NCI-H128 (cell line): ENCODE data around the gene PTPN4.
"Not testable (repeated sequence)": the region's sequence is repeated elsewhere in the genome, so short reads cannot be mapped to it uniquely, and the experiment has no call there.

Experiments
- DNase-seq: peaks from one replicate; lab custom pipeline; 2025; ENCODE audit not compliant: unreplicated experiment; lab: John Stamatoyannopoulos, UW

PTPN4 gene

DNA sequence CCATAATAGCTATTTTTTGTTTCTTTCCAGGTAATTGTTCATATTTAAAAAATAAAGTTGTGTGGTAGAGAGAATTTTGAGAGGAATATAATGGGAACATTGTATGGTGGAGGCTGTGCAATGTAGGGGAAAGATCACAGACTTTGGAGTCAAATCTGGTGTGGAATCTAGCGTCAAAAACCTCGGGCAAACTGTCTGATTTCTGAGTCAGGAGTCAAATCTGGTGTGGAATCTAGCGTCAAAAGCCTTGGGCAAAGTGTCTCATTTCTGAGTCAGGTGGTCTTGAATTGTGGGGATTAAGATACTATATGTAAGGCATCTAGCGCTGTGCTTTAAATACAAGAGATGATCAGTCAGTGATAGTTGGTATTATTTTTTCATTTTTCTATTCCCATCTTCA lies 5.1 kb downstream of the PTPN4 start:
- DNase-seq = no peak

GRCh38 chr2:119765433-119766002 lies 5.8 kb downstream of the PTPN4 start:
- no peak for DNase-seq

DNA sequence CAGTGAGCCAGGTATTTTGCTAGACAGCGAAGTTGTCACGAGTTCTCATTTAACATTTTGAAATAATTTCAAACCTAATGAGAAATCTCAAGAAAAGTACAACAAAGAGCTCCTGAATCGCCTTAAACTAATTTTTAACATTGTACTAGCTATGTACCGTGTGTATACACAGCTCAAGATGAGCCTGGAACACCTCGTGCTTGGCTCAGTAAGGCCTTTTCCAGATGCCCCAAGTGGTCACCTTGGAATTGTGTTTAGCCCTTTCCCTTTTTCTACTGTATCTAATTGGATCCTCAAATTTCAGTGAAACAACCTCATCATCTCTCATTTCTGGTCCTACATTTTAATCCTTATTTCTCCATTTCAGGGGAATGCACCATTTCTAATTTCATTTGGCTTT lies 7.2 kb downstream of the PTPN4 start:
- DNase-seq = no peak

GRCh38 chr2:119768742-119769141 lies 9.0 kb downstream of the PTPN4 start:
- no peak for DNase-seq

- no peak for DNase-seq
Observed at GRCh38 chr2:119769645-119770044, 9.9 kb downstream of the PTPN4 start.

DNA sequence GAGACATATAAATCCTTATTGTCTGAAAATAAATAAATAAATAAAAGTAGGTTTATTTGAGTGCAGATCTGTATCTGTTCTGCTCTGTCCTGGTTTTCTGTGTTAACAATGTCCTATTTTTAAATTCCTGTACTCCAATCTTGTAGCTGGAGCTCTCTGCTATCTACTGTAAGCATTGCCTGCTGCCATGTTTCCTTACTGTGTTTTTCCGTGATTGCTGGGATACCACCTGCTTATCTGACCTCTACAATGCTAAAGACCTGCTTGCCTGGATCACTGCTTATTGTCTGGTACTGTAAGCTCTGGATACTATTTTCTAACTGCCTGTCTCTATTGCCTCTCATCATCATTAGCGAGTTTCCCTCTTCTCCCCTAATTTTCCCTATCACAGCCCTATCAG lies 11.6 kb downstream of the PTPN4 start:
- no peak for DNase-seq

DNA sequence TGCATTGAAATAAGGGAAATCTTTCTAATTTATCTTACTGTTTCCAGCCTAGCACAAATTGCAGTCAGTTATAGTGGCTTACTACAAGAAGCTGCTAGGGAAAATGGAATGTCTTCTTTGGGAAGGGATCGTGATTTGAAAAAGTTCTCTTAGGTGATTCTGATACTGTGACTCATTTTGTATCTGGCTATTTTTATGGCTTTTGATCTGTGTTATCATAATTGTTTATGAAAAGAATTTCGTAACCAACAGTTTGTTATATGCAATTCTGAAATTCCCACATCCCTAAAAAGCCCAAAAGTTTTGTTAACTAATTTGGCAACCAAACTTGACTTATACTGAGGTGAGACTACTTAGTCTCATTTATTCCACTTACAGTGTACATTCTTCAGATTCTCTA lies 12.4 kb downstream of the PTPN4 start:
- DNase-seq = no peak

GRCh38 chr2:119772767-119773166 lies 13.0 kb downstream of the PTPN4 start:
- DNase-seq = no peak

DNA sequence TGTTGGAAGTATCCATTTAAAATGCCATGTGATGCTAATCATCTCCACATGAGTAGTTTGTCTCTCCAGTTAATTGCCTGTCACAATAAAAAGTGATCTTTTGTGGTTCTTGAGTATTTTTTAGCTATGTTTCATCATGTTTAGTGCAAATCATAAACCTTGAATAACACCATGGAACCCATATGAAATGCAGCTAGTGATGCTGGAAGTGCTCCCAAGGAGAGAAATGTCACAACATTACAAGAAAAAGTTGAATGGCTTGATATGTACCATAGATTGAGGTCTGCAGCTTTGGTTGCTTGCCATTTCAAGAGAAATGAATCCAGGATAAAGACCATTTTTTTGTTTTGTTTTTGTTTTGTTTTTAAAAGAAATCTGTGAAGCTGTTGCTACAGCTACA lies 14.3 kb downstream of the PTPN4 start:
- DNase-seq = no peak

DNA sequence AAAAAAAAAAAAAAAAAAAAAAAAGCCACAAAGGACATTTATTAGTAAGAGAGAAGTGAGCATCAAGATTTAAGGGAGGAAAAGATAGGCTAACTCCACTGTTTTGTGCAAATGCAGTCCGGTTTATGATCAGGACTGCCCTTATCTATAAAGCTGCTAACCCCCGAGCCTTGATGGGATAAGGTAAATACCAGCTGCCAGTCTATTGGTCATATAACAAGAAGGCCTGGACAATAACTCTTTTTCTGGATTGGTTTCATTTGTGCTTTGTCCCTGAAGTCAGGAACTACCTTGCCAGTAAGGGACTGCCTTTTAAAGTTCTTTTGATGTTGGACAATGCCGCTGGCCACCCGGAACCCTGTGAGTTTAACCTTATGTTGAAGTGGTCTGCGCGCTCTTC lies 15.4 kb downstream of the PTPN4 start:
- no peak for DNase-seq

DNA sequence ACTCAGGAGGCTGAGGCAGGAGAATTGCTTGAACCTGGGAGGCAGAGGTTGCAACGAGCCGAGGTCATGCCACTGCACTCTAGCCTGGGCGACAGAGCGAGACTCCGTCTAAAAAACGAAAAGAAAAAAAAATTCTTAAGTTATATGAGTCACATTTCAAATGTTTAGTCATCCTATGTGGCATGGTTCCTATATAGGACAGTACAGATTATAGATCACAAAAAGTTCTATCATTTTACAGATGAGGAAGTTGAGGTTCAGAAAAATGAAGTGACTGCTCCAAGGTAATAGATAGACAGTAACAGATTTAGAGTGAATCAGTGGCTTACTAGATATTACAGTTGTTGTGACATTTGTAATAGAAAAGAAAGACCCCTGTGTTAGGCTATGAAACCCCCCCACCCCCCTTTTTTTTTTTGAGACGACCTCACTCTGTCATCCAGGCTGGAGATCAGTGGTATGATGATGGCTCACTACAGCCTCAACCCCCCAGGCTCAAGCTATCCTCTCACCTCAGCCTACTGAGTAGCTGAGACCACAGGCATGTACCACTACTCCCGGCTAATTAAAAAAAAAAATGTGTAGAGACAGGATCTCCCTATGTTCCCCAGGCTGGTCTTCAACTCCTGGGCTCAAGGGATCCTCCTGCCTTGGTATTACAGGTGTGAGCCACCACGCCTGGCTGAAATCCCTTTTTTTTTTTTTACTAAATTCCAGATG lies 22.7 kb downstream of the PTPN4 start:
- DNase-seq = no peak

DNA sequence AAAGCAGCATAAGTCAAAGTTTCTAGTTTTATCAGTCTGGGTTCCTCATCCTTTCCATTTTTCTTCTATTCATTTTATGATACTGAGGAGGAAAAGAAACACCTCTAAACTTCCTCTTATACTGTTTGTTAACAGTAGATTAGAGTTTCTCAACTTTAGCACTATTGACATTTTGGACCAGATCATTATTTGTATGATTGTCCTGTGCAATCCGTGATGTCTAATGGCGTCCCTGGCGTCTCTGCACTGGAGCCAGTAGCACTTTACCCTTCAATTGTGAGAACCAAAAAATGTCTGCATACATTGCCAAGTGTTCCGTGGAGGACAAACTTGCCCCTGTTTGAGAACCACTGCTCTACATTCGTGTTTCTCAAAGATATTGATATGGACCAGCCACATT lies 25.2 kb downstream of the PTPN4 start:
- no peak for DNase-seq

DNA sequence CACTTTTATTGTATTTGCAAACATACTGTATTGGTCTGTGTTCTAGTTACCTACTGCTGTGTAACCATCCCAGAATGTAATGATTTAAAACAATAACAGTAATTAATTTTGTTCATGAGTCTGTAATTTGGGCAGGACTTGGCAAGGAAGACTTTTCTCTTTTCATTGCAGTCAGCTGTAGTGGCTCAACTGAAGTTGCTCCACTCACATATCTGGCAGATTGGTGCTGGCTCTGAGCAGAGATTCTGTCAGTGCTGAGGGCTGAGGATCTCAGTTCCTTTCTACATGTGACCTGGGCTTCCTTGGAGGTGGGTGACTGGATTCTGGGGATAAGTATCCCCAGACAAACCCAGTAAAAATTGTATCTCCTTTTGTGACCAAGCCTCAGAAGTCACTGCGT lies 26.6 kb downstream of the PTPN4 start:
- DNase-seq = no peak

DNA sequence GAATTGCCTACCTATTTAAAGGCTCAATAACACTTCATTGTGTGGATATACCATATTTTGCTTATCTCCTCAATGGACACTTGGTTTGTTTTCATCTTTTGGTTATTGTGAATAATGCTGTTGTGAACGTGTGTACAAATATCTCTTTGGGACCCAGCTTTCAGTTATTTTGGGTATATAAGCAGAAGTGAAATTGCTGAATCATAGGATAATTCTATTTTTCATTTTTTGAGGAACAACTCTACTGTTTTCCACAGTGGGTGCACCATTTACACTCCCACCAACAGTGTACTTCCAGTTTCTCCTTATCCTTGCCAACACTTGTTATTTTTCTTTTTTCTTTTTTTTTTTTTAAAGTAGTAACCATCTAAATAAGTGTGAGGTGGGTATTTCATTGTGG lies 29.0 kb downstream of the PTPN4 start:
- no peak for DNase-seq

- DNase-seq = no peak
Observed at GRCh38 chr2:119790466-119790865, 30.7 kb downstream of the PTPN4 start.

GRCh38 chr2:119792907-119793312 lies 33.2 kb downstream of the PTPN4 start:
- no peak for DNase-seq

- DNase-seq = no peak
Observed at GRCh38 chr2:119794237-119794636, 34.5 kb downstream of the PTPN4 start.

GRCh38 chr2:119795309-119796303 lies 35.9 kb downstream of the PTPN4 start:
- no peak for DNase-seq

GRCh38 chr2:119800376-119800902 lies 40.7 kb downstream of the PTPN4 start:
- DNase-seq = no peak

GRCh38 chr2:119801040-119801439 lies 41.3 kb downstream of the PTPN4 start:
- DNase-seq = no peak

GRCh38 chr2:119801989-119802388 lies 42.3 kb downstream of the PTPN4 start:
- DNase-seq = not testable (repeated sequence)

DNA sequence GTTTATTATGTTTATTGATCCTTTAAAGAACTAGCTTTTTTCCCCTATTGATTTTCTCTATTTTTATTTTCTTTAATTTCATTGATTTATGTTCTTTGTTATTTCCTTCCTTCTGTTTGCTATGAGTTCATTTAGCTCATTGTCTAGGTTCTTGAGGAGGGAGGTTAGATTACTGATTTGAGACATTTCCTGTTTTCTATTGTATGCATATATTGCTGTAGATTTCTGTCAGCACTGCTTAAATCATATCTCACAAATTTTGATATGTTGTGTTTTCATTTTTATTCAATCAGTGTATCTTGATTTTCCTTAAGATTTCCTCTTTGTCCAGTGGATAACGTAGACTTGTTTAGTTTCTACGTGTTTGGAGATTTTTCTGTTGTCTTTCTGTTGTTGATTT lies 43.4 kb downstream of the PTPN4 start:
- DNase-seq = no peak
